ENCODE measurements around the gene LRRC46.

- TF ChIP-seq, protein P1, sequence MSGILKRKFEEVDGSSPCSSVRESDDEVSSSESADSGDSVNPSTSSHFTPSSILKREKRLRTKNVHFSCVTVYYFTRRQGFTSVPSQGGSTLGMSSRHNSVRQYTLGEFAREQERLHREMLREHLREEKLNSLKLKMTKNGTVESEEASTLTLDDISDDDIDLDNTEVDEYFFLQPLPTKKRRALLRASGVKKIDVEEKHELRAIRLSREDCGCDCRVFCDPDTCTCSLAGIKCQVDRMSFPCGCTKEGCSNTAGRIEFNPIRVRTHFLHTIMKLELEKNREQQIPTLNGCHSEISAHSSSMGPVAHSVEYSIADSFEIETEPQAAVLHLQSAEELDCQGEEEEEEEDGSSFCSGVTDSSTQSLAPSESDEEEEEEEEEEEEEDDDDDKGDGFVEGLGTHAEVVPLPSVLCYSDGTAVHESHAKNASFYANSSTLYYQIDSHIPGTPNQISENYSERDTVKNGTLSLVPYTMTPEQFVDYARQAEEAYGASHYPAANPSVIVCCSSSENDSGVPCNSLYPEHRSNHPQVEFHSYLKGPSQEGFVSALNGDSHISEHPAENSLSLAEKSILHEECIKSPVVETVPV (CRISPR knock-in tag; IDR thresholded peaks at IDR 0.05): no peak
- no peak for TF ChIP-seq TCF4 (CRISPR knock-in tag; IDR thresholded peaks at IDR 0.05; ENCODE audit: borderline replicate concordance)
- no peak for TF ChIP-seq ZFP3 (CRISPR knock-in tag; IDR thresholded peaks at IDR 0.05)
- TF ChIP-seq CREB5 (CRISPR knock-in tag; IDR thresholded peaks at IDR 0.05; ENCODE audit: low read depth): no peak
These were observed 15.4 kb downstream of the LRRC46 start for GRCh38 chr17:47846716-47847340.
